NCI-H1694 treated with DMSO at 0.1 percent for 48 hours (cell line): ENCODE results near the gene CLDN19.

ENCODE experiments used
- DNase-seq: peaks from one replicate; lab custom pipeline; 2025; lab: John Stamatoyannopoulos, UW

Gene CLDN19, protein sequence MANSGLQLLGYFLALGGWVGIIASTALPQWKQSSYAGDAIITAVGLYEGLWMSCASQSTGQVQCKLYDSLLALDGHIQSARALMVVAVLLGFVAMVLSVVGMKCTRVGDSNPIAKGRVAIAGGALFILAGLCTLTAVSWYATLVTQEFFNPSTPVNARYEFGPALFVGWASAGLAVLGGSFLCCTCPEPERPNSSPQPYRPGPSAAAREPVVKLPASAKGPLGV

DNA sequence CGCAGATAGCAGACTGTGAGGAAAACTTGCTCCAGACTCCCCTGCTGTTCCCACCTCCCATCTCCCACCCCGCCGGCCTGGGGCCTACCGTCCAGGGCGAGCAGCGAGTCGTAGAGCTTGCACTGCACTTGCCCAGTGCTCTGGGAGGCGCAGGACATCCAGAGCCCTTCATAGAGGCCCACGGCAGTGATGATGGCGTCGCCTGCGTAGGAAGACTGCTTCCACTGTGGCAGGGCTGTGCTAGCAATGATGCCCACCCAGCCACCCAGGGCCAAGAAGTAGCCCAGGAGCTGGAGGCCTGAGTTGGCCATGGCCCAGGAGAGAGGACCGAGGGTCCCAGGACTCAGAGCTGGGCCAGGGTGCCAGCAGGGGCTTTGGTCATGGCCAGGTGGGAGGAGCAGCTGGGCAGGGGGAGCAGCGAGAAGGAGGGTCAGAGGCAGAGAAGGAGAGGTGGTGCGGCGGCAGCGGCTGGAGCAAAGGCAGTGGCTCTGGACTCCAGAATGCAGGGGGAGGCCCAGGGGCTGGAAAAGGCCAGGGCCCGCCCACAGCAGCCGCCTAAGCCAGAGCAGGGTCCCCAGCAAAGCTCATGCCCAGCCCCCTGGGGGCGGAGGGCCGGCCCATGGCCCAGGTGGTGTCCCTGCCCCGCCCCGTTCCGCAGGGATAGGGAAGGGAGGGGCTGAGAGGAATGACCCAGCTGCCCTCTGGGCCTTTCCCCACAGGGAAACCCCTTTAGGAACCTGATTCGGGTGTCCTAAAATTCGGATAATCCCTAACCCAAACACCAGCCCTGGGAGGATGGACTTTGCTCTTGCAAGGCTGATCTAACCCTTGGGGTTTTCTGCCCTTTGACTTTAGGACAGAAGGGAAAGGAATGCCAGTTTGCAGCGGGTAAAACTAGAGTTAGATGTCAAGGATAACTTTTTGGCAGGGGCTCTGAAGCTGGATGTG is at the start of gene CLDN19:
Gene CLDN19, minus strand, starts transcription at position 484 of the 948 bp plus-strand sequence. Its CDS starts 173 bp downstream, at position 311.
- no peak for DNase-seq

DNA sequence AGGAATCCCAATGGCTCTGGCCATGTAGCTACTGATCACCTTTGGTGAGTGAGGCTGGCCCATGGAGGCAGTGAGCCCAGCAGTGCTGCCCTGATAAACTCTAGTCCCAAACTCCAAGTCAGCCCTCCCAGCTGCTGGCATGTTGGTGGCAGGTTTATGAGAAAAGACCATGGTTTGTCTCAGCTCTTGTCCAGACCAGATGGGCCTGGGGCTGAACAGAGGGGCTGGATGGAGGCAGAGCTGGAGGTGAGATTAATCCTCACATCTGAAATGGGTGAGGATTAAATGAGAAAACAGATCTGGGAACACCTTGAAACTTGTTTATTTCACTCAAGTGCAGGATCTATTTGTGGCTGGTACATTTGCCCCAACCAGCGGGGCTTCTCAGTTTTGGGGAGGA is 48.0 kb upstream of the CLDN19 start:
- DNase-seq = no peak

DNA sequence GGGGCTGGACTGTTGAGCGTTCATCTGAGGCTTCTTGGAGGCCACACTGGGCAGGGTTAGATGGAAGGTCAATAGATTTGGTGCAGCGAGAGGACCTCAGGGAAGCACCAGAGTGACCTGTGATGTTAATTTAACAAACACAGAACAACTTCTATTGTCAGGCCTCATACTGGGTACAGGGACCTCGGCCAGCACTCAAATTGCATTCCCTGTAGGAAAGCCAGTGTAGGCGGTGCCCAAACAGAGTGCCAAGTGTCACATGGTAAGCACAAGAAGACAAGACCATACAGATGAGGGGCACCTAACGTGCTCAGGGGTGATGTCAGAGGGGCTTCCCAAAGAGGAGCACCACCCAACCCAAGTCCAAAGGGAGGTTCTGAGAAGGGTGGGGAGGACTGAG is 46.1 kb upstream of the CLDN19 start:
- DNase-seq = no peak

DNA sequence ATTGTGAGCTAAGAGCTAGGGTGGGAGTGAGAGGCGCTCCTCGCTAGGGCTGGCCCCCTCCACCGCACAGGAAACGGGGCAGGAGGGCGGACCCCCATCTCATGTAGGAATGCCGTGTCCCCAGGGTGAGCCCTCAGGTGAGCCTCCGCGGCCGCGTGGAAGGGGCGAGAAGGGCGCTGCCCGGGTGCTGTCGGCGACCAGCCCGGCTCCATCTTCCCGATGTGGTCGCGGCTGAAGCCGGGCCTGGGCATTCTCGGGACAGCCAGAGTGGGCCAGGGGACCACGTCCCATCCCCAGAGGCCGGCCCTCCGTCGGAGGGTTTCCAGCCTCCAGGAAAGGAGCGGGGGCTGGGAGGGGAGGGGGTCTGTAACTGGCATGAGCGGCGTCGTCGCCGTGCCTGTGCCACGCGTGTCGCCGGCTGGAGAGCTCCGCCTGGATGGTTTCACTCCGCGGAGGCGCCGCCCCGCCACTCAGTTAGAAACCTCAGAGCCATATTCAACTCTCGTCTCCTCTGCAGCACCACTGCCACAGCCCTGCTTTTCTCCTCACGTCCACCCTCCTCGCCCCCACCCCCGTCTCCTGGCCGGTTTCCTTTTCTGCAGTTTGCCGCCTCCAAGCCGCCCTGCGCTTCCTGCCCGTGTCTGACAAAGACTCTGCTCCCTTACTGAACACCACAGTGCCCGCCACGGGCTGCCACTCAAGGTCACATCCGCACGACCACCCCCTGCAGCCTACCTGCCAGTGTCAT is 45.1 kb upstream of the CLDN19 start, which contains the start of gene TMEM269:
Gene TMEM269, plus strand, starts transcription at position 46 of the 748 bp plus-strand sequence. CDS start 4,903 bp downstream, outside the sequence.
- no peak for DNase-seq

DNA sequence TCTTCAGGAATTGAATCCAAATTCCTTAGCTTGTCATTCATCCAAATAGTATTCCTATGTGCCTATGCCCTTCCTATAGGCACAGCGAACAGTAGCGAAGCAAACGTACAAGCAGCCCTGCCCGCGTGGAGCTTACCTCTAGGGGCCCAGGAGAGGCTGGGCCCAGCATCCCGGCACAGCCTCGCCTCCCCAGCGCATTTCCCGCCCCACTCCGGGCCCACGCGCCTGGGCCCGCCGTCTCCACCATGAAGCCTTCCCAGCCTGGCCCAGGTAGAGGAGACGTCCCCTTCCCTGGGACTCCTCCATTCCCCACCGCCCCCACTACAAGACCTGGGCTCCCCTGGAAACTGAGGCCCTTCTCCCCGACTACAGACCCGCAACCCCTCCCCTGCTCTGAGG is 44.5 kb upstream of the CLDN19 start:
- no peak for DNase-seq

DNA sequence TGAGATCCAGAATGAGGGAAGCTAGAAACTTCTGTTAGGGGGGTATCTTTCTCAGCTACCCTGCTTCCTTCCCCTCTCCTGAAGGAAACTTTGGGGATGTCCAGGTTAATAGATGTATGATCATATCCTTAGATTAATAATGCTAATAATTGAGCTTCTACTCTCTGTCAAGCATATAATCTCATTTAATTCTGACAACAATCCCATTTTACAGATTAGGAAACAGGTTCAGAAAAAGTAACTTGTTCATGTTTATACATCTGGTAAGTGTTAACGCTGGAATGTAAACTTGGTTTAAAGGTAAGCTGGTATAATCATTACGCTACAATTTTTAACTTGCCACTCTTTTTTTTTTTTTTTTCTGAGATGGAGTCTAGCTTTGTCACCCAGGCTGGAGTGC is 43.1 kb upstream of the CLDN19 start:
- no peak for DNase-seq

DNA sequence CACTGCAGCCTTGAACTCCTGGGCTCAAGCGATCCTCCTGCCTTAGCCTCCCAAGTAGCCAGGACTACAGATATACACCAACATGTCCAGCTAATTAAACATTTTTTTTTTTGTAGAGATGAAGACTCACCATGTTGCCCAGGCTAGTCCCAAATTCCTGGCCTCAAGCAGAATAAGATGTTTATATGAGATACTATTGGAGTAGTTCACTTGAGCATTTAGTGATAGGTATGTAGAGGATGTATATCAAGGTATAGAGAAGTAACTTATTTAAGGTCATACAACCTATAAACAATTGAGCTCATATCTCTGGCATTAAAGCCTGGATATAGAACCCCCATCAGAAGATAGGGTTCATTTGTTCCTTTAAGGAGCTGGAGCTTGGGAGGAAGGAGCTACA is 40.1 kb upstream of the CLDN19 start:
- no peak for DNase-seq

DNA sequence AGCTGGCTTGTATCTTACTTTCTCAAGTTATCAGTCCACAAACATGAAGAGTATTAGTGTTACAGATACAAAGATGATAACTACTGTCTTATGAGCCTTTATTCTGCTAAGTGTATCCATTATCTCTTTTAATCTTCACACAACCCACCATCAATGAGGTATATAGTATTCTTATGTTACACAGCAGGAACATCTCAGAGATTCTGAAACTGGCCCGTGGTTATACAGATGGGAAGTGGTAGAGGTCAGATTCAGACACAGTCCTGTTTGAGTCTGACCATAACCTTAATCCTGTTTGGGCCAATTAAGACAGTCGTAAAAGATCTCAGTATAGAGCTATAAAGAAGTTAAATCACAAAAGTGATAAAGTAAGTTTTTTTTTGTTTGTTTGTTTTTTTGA is 39.7 kb upstream of the CLDN19 start:
- no peak for DNase-seq

DNA sequence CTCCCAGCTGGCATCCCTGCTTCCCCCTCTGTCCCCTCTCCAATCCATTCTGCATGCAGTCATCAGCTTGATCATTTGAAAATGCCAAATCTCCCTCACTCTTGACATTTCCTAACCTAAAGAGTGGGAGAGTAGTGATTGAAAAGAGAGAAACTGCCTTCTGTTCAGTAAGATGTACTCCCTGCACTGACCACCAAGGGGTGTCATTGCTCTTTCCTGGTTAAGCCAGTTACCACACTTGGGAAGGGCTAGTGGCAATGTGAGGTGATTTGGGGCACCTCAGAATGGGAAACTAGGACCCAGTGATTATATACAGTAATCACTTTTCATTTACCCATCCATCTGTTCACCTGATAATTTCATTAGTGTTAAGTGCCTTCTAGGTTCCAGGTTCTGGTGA is 37.8 kb upstream of the CLDN19 start:
- DNase-seq = peak; percentile 60

DNA sequence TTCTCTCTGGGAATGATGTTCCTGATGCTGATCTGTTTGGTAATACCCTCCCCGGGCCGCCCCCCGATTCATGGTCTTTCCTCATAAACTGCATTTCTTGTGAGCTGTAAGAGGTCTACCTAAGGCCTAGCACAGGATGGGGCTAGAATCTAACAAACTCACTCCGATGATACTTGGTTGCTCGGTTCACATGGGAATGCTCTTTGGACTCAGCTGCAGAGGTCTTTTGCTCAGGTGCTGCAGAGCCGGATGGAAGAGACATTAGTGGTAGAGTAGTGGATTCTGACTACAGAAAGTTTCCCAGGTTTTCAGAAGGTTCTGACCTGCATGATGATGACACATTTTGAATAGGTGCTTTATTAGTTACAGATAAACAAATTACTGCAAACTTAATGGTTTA is 36.5 kb upstream of the CLDN19 start:
- DNase-seq = no peak

DNA sequence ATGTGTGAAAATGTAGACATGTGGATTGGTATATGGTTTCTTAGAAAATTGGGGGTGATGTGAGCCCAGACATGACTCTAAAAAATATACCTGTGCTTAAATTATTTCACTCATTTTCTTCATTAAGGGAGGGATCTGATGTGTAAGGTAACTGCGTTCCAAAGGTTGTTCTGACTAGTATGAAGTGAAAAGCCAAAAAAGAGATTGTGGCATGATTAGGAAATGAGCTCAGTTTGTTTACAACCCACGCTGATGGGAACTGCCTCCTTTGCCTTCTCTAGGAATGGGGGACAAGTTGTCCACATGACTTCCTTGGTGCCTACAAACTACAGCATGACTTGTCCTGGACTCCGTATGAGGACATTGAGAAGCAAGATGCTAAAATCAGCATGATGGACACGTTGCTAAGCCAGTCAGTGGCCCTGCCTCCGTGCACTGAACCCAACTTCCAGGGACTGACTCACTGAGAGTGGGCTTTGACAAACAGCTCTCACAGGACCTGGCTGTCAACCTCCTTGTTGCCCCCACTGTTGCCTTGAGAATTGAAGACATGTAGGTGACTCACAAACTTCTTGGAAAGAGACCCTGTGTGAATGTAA is 35.0 kb upstream of the CLDN19 start:
- no peak for DNase-seq

DNA sequence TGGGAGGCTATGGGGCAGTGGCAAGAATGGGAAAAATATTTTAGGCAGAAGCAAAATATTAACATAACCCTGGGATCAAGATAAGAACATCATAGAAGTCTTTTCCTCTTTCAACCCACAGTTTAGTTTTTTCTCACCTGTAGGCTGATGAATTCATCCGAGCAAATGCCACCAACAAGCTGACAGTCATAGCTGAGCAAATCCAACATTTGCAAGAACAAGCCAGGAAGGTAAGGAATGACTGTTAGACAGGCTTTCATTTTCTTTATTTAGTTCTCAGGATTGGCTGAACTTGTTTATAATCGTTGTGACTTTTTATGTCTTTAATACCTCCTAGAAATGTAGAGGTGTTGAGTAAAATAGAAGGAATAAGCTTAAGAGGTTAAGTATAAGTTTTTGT is 33.4 kb upstream of the CLDN19 start:
- DNase-seq = no peak

DNA sequence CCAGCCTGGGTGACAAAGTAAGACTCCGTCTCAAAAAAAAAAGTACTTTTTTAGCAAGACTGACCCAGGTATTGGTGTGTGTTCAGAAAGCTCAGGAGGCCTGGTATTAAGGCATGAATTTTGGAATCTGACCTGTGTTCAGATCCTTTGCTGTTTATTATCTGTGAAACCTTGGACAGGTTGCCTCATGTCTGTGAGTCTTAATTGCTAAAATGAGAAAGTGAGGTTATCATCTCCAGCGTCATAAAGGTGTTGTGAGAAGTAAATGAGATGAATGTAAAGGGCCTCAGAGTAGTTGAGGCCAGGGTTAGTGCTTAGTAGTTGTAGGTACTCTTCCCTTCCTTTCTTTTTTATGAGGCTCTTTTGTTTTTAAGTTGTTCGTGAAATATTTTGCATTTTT is 29.8 kb upstream of the CLDN19 start:
- DNase-seq = no peak

DNA sequence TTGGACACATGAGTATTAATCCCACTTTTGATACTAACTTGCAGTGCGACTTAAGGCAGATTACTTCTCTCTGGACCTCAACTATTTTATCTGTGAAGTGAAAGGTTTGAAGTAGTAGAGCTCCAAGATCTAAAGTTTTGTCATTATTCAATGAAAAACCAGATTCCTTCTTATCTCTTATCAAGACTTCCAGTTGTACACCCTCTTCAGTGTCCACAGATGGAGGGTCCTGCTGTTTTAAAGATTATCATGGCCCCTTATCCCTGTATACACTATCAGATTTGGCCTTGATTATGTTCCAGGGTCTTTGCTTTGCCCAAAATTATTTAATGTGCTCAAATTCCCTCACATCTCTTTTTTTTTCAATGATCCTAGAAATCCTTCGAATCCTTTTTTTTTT is 28.1 kb upstream of the CLDN19 start:
- no peak for DNase-seq

DNA sequence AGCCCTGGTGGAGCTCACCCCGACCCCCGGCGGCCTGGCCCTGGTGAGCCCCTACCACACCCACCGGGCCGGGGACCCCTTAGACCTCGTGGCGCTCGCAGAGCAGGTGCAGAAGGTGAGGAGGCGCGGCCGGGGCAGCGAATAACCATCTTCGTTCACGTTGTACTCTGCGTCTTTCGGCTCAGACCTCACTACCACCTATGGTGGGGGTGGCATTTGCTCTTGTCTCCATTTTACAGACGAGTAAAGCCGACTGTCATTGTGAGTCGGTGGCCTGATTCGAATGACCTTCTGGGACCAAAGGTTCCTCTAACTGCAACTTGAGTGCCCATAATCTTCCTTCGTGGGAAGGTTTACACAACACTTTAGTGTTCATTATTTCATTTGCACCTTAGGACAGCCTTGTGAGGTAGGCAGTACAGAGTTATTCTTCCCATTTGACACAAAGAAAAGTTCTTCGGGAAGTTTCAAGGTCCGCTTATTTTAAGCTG is 27.5 kb upstream of the CLDN19 start:
- peak; percentile 57 for DNase-seq

DNA sequence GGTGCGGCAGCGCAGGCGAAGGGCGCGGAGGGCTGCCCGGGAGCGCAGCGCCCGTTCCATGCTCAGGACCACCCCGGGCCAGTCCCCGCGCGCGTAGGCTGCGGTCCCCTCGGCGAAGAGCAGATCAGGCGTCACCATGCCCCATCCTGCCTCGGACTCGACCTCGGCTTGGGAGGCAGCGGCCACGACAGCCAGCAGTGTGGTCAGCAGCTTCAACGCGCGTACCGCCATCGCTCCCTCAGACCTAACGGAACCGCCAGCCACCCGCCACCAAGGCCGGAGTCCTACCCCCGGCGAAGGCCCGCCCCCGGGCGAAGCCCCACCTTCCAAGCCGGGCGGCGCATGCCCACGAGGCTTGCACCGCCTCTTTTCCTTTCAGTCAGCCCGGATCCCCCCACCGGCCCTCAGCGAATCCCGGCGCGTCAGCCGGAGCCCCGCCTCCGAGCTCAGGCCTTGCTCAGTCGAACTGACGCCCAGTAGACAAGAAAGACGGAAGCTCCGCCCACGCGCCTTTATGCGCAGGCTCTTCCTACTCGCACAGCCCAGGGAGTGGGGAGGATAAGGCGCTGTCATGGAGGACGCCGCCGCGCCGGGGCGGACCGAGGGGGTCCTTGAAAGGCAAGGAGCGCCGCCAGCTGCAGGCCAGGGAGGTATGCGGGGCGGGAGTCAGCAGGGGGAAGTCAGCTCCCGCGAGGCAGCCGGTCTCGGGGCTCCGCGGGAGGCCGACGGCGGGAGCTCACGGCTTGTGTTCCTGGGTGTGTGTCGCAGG is 26.9 kb upstream of the CLDN19 start, which contains the start of the genes C1orf50 and P3H1:
Gene C1orf50, plus strand, starts transcription at position 509 of the 769 bp plus-strand sequence. Its CDS starts 63 bp downstream, at position 572.
Gene P3H1, minus strand, starts transcription at position 288 of the 769 bp plus-strand sequence. Its CDS starts 57 bp downstream, at position 231.
- DNase-seq = peak; percentile 98

DNA sequence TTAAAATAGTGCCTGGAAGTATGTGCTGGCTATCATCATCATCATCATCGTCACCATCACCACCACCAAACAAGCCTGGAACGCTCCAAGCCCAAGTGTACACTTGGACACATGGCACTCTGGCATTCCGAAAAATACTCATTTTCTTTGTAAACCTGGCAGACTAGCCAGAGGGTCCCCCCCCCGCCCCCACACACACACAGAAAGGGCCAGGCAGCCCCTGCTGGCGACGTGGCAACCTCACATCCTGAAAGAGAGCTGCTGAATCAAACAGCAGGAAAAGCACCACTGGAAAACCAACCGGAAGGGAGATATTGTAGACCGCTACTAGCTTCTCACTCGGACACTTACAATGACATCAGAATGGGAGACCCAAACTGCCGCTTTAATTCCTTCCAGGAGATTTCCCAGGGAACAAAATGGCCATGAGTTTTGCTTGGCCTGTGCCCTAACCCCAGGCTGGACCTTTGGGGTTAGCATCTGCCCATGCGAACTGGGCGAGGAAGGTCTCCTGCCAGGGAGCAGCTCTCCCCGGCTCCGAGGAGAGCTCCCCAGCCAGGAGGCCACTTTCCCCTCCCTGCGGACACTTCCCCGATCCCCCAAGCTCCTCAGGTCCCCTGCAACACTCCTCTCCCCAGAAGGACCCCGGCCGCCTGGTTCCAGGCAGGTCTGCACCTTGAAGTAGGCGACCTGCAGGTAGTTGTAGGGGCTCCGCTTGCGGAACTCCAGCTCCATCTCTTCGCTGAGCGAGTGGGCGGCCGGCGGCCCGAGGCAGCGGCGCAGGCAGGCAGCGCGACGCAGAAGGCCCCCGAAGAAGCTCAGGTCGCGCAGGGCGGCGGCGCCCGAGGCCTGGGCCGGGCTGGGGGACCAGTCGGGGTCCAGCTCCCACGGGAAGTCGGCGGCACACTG is 26.1 kb upstream of the CLDN19 start:
- DNase-seq = peak; percentile 33

DNA sequence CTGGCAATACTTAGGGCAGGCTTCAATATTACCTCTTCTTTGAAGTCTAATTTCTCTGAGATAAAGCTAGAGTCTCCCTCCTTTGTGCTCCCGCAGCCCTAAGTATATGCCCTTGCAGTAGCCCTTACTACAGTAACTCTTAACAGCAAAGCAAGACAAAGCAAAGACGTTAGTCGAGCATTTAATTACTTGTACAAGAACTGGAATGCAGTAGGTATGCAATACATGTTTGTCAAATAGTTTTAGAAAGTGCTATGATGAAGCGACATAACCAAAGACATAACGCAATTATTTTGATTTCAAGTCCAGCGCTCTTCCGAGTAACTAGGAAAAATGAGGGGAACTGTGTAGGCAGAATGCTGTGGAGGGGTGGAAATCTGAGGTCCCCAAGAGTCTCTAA is 25.2 kb upstream of the CLDN19 start:
- DNase-seq = no peak

DNA sequence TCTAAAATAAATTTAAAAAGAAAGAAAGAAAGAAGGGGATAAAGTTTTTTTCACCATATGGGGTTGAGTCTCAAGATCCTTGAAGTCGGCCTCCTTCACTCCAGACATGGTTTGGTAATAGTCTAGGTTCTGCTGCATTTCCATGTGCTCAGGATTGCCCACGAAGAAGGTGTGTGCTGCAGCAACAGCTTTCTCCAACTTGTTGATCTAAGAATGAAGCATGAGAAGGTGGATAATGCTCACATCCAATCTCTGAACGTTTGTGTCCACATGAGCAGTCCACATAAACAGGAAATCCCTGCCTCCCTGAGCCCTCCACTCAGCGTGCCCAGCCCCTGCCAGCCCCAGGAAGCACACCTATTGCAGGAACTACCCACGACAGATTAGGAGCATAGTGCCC is 22.2 kb upstream of the CLDN19 start:
- no peak for DNase-seq

DNA sequence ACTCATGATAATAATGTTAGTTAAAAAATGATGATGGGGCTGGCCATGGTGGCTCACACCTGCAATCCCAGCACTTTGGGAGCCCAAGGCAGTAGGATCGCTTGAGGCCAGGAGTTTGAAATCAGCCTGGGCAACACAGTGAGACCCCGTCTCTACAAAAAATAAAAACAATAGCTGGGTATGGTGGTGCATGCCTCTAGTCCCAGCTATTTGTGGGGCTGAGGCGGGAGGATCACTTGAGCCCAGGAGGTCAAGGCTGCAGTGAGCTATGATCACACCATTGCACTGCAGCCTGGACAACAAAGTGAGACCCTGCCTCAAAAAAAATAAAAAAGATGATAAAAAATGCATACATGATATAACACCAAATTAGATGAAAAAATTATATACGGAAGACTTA is 21.5 kb upstream of the CLDN19 start:
- DNase-seq = no peak
